ENCODE results near the gene TRIM2.

GRCh38 chr4:153211986-153212728 is 7.9 kb downstream of the TRIM2 start:
- TF ChIP-seq CTCF (IDR thresholded peaks at IDR 0.05) = no peak
- no peak for TF ChIP-seq POLR2A (IDR thresholded peaks at IDR 0.05)
- no peak for TF ChIP-seq POLR2AphosphoS5 (IDR thresholded peaks at IDR 0.05)
- TF ChIP-seq EP300 (IDR thresholded peaks at IDR 0.05; ENCODE audit: low read depth) = no peak

Measured in transverse colon (tissue), 4 donors.